GM12878 (cell line): Measurements from ENCODE around the gene REPS1. TPM values are rescaled to one million over a fixed set of nuclear protein-coding genes. Genes with fewer than 3 reads are reported as not detected.

Source experiments
- CBX5 ChIP-seq: sonication (generic); IDR thresholded peaks from 2 replicates; pipeline ENCODE4 v1.6.1; 2016; ENCODE audit warnings: low read depth, moderate library complexity, mild to moderate bottlenecking, inconsistent platforms
- FOXK2 ChIP-seq: fragments of 450-650 bp; IDR thresholded peaks from 2 replicates; pipeline ENCODE4 v1.6.1; 2017; ENCODE audit warnings: mild to moderate bottlenecking, moderate library complexity
- GABPA ChIP-seq: IDR thresholded peaks from 2 replicates; pipeline ENCODE4 v1.6.1; 2014; ENCODE audit warnings: antibody characterized with exemption, low read depth, mild to moderate bottlenecking, inconsistent platforms
- JUNB ChIP-seq: IDR thresholded peaks from 2 replicates; pipeline ENCODE4 v1.6.1; 2016; ENCODE audit warnings: antibody characterized with exemption, mild to moderate bottlenecking
- KAT2A ChIP-seq: conservative IDR thresholded peaks from 2 replicates; pipeline ENCODE4 v1.6.1; 2011; ENCODE audit warnings: low read depth, low read length; ENCODE audit not compliant: control insufficient read depth
- MLLT1 ChIP-seq: fragments of 450-650 bp; IDR thresholded peaks from 2 replicates; pipeline ENCODE4 v1.6.1; 2016; ENCODE audit warnings: mild to moderate bottlenecking
- MTA2 ChIP-seq: fragments of 450-650 bp; IDR thresholded peaks from 2 replicates; pipeline ENCODE4 v1.6.1; 2016; ENCODE audit warnings: low read depth, mild to moderate bottlenecking, moderate library complexity
- polyA plus RNA-seq, 11 experiments: library from polyadenylated mRNA; depleted of rRNA in 4 of 11; unstranded in 6 of 11; stranded (reverse) in 5 of 11; fragments of >200 nt; fragmentation: Nextera tagmentation in 4 of 11; fragmentation: Illumina TruSeq in 1 of 11; extraction: Ambion mirVana in 4 of 11; extraction: Trizol in 1 of 11; gene quantifications; 1 replicate in 1 of 11; 2 replicates in 10 of 11; pipeline versions ENCODE4 v1.2.1 to v1.2.3, GENCODE V29; 2011 to 2016; ENCODE audit warnings: inconsistent platforms in 2 of 11, missing spikeins in 2 of 11, low read depth in 1 of 11
- total RNA-seq, 4 experiments: library from RNA; depleted of rRNA in 3 of 4; stranded (reverse); fragments of >200 nt in 3 of 4; fragmentation: Illumina TruSeq in 1 of 4; extraction: Trizol in 1 of 4; gene quantifications; 2 replicates each; pipeline versions ENCODE4 v1.2.1 to v1.2.3, GENCODE V29; 2013 to 2021
- TF ChIP-seq, protein P1 (sequence below): IDR thresholded peaks from 2 replicates; pipeline ENCODE4 v1.6.1; 2012; ENCODE audit warnings: low read length, inconsistent platforms
- TF ChIP-seq, protein P2 (sequence below): IDR thresholded peaks from 2 replicates; pipeline ENCODE4 v1.6.1; 2011; ENCODE audit warnings: borderline replicate concordance, low read depth, mild to moderate bottlenecking, moderate library complexity, low read length; ENCODE audit not compliant: insufficient read depth, poor library complexity, severe bottlenecking

The REPS1 gene
- total and polyA plus RNA-seq, 10 of the 15 experiments (the other 5 are each of a cell fraction or from before 2014, with no cell fraction given), result 13.7 to 59.3 (median 31.7) TPM

- TF ChIP-seq, protein P1, sequence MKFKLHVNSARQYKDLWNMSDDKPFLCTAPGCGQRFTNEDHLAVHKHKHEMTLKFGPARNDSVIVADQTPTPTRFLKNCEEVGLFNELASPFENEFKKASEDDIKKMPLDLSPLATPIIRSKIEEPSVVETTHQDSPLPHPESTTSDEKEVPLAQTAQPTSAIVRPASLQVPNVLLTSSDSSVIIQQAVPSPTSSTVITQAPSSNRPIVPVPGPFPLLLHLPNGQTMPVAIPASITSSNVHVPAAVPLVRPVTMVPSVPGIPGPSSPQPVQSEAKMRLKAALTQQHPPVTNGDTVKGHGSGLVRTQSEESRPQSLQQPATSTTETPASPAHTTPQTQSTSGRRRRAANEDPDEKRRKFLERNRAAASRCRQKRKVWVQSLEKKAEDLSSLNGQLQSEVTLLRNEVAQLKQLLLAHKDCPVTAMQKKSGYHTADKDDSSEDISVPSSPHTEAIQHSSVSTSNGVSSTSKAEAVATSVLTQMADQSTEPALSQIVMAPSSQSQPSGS, result no peak
- TF ChIP-seq, protein P2, sequence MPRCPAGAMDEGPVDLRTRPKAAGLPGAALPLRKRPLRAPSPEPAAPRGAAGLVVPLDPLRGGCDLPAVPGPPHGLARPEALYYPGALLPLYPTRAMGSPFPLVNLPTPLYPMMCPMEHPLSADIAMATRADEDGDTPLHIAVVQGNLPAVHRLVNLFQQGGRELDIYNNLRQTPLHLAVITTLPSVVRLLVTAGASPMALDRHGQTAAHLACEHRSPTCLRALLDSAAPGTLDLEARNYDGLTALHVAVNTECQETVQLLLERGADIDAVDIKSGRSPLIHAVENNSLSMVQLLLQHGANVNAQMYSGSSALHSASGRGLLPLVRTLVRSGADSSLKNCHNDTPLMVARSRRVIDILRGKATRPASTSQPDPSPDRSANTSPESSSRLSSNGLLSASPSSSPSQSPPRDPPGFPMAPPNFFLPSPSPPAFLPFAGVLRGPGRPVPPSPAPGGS, result no peak
- TF ChIP-seq MLLT1 (no peak), FOXK2 (no peak), JUNB (no peak), KAT2A (no peak), GABPA (no peak), CBX5 (no peak), MTA2 (no peak)
- TF ChIP-seq, all 136 proteins: peak for 0
These were observed 96.6 kb downstream of the REPS1 start (continued) for GRCh38 chr6:138891255-138891986.
